GM12878 (cell line): ENCODE measurements around the gene EFNA1. TPM values are rescaled to one million over a fixed set of nuclear protein-coding genes. Genes with fewer than 3 reads are reported as not detected.

ENCODE experiments used
- ATAC-seq: fragments of 200-7000 bp; cut with Tn5 transposase; 3 replicates; pipeline ENCODE4 v1.9.1; 2020; ENCODE audit warnings: mild to moderate bottlenecking, moderate library complexity
- BruUV-seq: library from RNA; stranded (reverse); fragments of 400-500 nt; replicated peaks from 2 replicates; lab custom pipeline; 2021; lab: Mats Ljungman, UMichigan
- CTCF ChIA-PET: fragments of 300-600 bp; sonication (Branson Sonifier 250); formaldehyde crosslinking; extraction: SDS; loops from one replicate; lab custom pipeline; 2021; ENCODE audit warnings: inconsistent platforms; lab: Yijun Ruan, JAX
- POLR2A ChIA-PET: fragments of 350-600 bp; formaldehyde crosslinking; extraction: SDS; loops from one replicate; lab custom pipeline; 2021; ENCODE audit warnings: inconsistent platforms; lab: Charles Lee
- RAD21 ChIA-PET: fragments of 300-600 bp; sonication (Branson Sonifier 250); formaldehyde crosslinking; loops from one replicate; lab custom pipeline; 2023; ENCODE audit warnings: antibody characterized with exemption; ENCODE audit not compliant: unreplicated experiment; lab: Charles Lee
- SMC1A ChIA-PET: fragments of 300-600 bp; sonication (Branson Sonifier 250); formaldehyde crosslinking; loops from one replicate; lab custom pipeline; 2023; ENCODE audit not compliant: unreplicated experiment, uncharacterized antibody; lab: Charles Lee
- DNase-seq: peaks from one replicate; pipeline ENCODE4 v3.0.0-alpha.2; 2011; ENCODE audit warnings: low read depth, low spot score
- FAIRE-seq: peaks from 3 replicates; lab custom pipeline; 2011; peaks lifted over from hg19 to GRCh38; lab: Jason Lieb, UNC
- H2AFZ ChIP-seq: 2 replicates; pipeline ENCODE4 v1.6.0; 2011; ENCODE audit warnings: low read depth, low read length, control low read depth; ENCODE audit not compliant: control insufficient read depth
- H3K27ac ChIP-seq: 2 replicates; pipeline ENCODE4 v1.5.1; 2011; ENCODE audit warnings: control low read depth; ENCODE audit not compliant: control insufficient read depth, insufficient read depth
- H3K27me3 ChIP-seq, 2 experiments: replicated peaks in 1 of 2; 2 replicates each; pipeline versions ENCODE4 v1.6.0 to v1.6.1; 2011; ENCODE audit warnings: low read length in 1 of 2; ENCODE audit not compliant: control insufficient read depth in 2 of 2, insufficient read depth in 2 of 2
- H3K36me3 ChIP-seq, 2 experiments: 2 replicates each; pipeline ENCODE4 v1.5.1; 2011; ENCODE audit warnings: low read length in 1 of 2; ENCODE audit not compliant: control insufficient read depth in 2 of 2, insufficient read depth in 2 of 2
- H3K4me1 ChIP-seq: 2 replicates; pipeline ENCODE4 v1.6.1; 2011; ENCODE audit warnings: mild to moderate bottlenecking, low read length, moderate library complexity, mixed read lengths; ENCODE audit not compliant: control insufficient read depth, insufficient read depth
- H3K4me2 ChIP-seq: 2 replicates; pipeline ENCODE4 v1.6.0; 2011; ENCODE audit warnings: control low read depth; ENCODE audit not compliant: control insufficient read depth, insufficient read depth
- H3K4me3 ChIP-seq: fragments of 200-600 bp; sonication (generic); 2 replicates; pipeline ENCODE4 v1.5.1; 2016
- H3K79me2 ChIP-seq: 2 replicates; pipeline ENCODE4 v1.6.0; 2011; ENCODE audit warnings: low read length; ENCODE audit not compliant: control insufficient read depth, insufficient read depth
- H3K9ac ChIP-seq: 2 replicates; pipeline ENCODE4 v1.8.0; 2011; ENCODE audit warnings: low read length, control low read depth, mixed read lengths; ENCODE audit not compliant: control insufficient read depth, insufficient read depth
- H3K9me3 ChIP-seq: replicated peaks from 3 replicates; pipeline ENCODE4 v1.5.1; 2011; ENCODE audit warnings: mild to moderate bottlenecking, low read length; ENCODE audit not compliant: control insufficient read depth, insufficient read depth
- H4K20me1 ChIP-seq: 2 replicates; pipeline ENCODE4 v1.6.0; 2011; ENCODE audit not compliant: control insufficient read depth, insufficient read depth
- CREM ChIP-seq: IDR thresholded peaks from 2 replicates; pipeline ENCODE4 v1.6.1; 2014; ENCODE audit warnings: antibody characterized with exemption, low read depth
- EED ChIP-seq: sonication (generic); IDR thresholded peaks from 2 replicates; pipeline ENCODE4 v1.6.1; 2016; ENCODE audit warnings: antibody characterized with exemption, low read depth
- EGR1 ChIP-seq, 2 experiments: IDR thresholded peaks; 1 replicate in 1 of 2; 2 replicates in 1 of 2; pipeline ENCODE4 v1.6.1; 2011 to 2012; ENCODE audit warnings: low read depth in 2 of 2, low read length in 2 of 2, borderline replicate concordance in 1 of 2, mild to moderate bottlenecking in 1 of 2, moderate library complexity in 1 of 2
- GATAD2B ChIP-seq: fragments of 450-650 bp; conservative IDR thresholded peaks from 2 replicates; pipeline ENCODE4 v1.6.1; 2017; ENCODE audit warnings: low read depth, mild to moderate bottlenecking, moderate library complexity
- IRF4 ChIP-seq: IDR thresholded peaks from 2 replicates; pipeline ENCODE4 v1.6.1; 2011; ENCODE audit warnings: low read depth, low read length
- POLR2A ChIP-seq: IDR thresholded peaks from 2 replicates; pipeline ENCODE4 v1.6.1; 2011; ENCODE audit warnings: low read depth, mild to moderate bottlenecking, low read length
- RUNX3 ChIP-seq: IDR thresholded peaks from 2 replicates; pipeline ENCODE4 v1.6.1; 2012; ENCODE audit warnings: low read length, inconsistent platforms
- SREBF2 ChIP-seq: IDR thresholded peaks from 2 replicates; pipeline ENCODE4 v1.6.1; 2012; ENCODE audit warnings: mild to moderate bottlenecking, low read length
- STAT1 ChIP-seq: fragments of 450-650 bp; conservative IDR thresholded peaks from 2 replicates; pipeline ENCODE4 v1.6.1; 2014; ENCODE audit warnings: antibody characterized with exemption, mild to moderate bottlenecking
- SUPT20H ChIP-seq: IDR thresholded peaks from 2 replicates; pipeline ENCODE4 v1.6.1; 2011; ENCODE audit warnings: low read depth, mild to moderate bottlenecking, low read length, moderate library complexity, borderline replicate concordance; ENCODE audit not compliant: control insufficient read depth
- TAF1 ChIP-seq: IDR thresholded peaks from 2 replicates; pipeline ENCODE4 v1.6.1; 2011; ENCODE audit warnings: mild to moderate bottlenecking, low read depth, low read length, borderline replicate concordance
- ZBTB40 ChIP-seq: fragments of 450-650 bp; IDR thresholded peaks from 2 replicates; pipeline ENCODE4 v1.6.1; 2016; ENCODE audit warnings: mild to moderate bottlenecking, moderate library complexity, borderline replicate concordance
- WGBS: methylation state at CpG from one replicate; pipeline ENCODE4 v1.1.6; 2016; ENCODE audit warnings: low lambda C conversion rate; ENCODE audit not compliant: insufficient replicate concordance, insufficient coverage; ENCODE audit errors: missing lambda C conversion rate; 5-methylcytosine and 5-hydroxymethylcytosine counted together
- in situ Hi-C: fragments of 300-500 bp; cut with MboI; formaldehyde crosslinking; loops from 9 replicates; pipeline ENCODE4 v1.14.3; 2018; ENCODE audit warnings: mixed read lengths
- intact Hi-C: fragments of 100-400 bp; cut with micrococcal nuclease; formaldehyde crosslinking; loops from one replicate; pipeline ENCODE4 v1.14.2; 2022; ENCODE audit not compliant: unreplicated experiment
- polyA plus RNA-seq, 11 experiments: library from polyadenylated mRNA; depleted of rRNA in 4 of 11; unstranded in 6 of 11; stranded (reverse) in 5 of 11; fragments of >200 nt; fragmentation: Nextera tagmentation in 4 of 11; fragmentation: Illumina TruSeq in 1 of 11; extraction: Ambion mirVana in 4 of 11; extraction: Trizol in 1 of 11; gene quantifications; 1 replicate in 1 of 11; 2 replicates in 10 of 11; pipeline versions ENCODE4 v1.2.1 to v1.2.3, GENCODE V29; 2011 to 2016; ENCODE audit warnings: inconsistent platforms in 2 of 11, missing spikeins in 2 of 11, low read depth in 1 of 11
- total RNA-seq, 4 experiments: library from RNA; depleted of rRNA in 3 of 4; stranded (reverse); fragments of >200 nt in 3 of 4; fragmentation: Illumina TruSeq in 1 of 4; extraction: Trizol in 1 of 4; gene quantifications; 2 replicates each; pipeline versions ENCODE4 v1.2.1 to v1.2.3, GENCODE V29; 2013 to 2021
- TF ChIP-seq, protein P1 (sequence below): fragments of 450-650 bp; IDR thresholded peaks from 2 replicates; pipeline ENCODE4 v1.6.1; 2017; ENCODE audit warnings: mild to moderate bottlenecking, low read depth, inconsistent platforms; ENCODE audit not compliant: poor library complexity, severe bottlenecking
- TF ChIP-seq, protein P2 (sequence below): fragments of 450-650 bp; IDR thresholded peaks from 2 replicates; pipeline ENCODE4 v1.6.1; 2016; ENCODE audit warnings: mild to moderate bottlenecking
- TF ChIP-seq, protein P3 (sequence below): IDR thresholded peaks from 2 replicates; pipeline ENCODE4 v1.6.1; 2012; ENCODE audit warnings: low read length, inconsistent platforms

EFNA1 gene
- total and polyA plus RNA-seq, 10 of the 15 experiments (the other 5 are each of a cell fraction or from before 2014, with no cell fraction given) = 0.13 to 7.5 (median 0.28) TPM; not detected in 5

DNA sequence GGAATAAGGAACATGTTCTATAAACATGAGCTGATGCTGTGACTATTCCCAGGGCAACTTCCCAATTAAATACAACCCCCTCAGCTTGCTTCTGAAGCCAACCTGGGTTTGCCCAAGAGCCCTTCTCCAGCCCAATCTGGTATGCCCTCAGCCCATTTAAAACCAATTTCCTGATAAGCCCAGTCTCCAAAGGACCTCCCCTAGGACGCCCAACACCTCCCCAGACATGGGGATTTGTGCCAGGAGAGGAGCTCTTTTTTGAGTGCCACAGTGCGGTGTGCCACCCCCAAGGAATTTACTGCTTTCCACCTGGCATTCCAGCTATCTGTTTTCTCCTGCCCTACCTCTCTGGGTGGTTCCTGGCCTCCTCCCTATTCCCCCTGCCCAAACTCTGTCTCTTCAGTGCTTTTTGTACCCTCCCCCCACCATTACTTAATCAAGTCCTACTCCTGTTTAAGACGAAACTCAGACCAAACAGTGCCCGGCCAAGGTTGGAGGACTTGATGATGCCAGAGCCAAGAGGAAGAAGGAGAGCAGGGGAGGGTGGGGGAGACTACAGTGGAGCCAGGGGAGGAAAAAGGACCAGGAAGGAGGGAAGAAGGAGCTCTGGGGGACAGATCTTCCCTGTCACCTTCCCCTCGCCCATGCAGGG is 11.4 kb upstream of the EFNA1 start:
- Histone ChIP-seq H3K4me3 (no peak overlapping the region), H3K9me3 (no peaks in the 10 kb centered on the region), H3K27me3 (peaks cover 0 to 2% of the 10 kb centered on the region in 2 experiments; a peak in 1 of 4 replicates), H3K4me1 (peaks cover 5% of the 10 kb centered on the region; the same call in 1 of the 2 replicates), H3K79me2 (no peaks in the 10 kb centered on the region), H3K9ac (no peak overlapping the region), H3K4me2 (no peak overlapping the region), H4K20me1 (no peaks in the 10 kb centered on the region), H2AFZ (no peak overlapping the region), H3K36me3 (no peaks in the 10 kb centered on the region), H3K27ac (no peak overlapping the region)
- FAIRE-seq = no peak
- no TSS peak for BruUV-seq
- intact Hi-C loops (no loop called here), in situ Hi-C loops (no loop called here)
- RAD21 ChIA-PET = interaction anchor here (0.5 kb wide), 1 partner anchor 20 kb away, joined by 3 read pairs; no protein-coding TSS in a partner anchor
- 35% methylated on average over 5 of the region's 5 CpGs for WGBS
- no peak for ATAC-seq
- SMC1A ChIA-PET = interaction anchor here (1.5 kb wide), 1 partner anchor 51 kb away, joined by 6 read pairs; no protein-coding TSS in a partner anchor
- POLR2A ChIA-PET = interaction anchor here (0.5 to 1.6 kb wide), 2 partner anchors 8 to 16 kb away, joined by 3 to 6 read pairs; no protein-coding TSS in a partner anchor
- CTCF ChIA-PET = interaction anchor here (0.8 to 2.9 kb wide), 7 partner anchors 10 to 56 kb away, joined by 3 to 10 read pairs (median 3); partner anchors contain the start of gene KRTCAP2
- no peak for DNase-seq
- TF ChIP-seq, protein P1, sequence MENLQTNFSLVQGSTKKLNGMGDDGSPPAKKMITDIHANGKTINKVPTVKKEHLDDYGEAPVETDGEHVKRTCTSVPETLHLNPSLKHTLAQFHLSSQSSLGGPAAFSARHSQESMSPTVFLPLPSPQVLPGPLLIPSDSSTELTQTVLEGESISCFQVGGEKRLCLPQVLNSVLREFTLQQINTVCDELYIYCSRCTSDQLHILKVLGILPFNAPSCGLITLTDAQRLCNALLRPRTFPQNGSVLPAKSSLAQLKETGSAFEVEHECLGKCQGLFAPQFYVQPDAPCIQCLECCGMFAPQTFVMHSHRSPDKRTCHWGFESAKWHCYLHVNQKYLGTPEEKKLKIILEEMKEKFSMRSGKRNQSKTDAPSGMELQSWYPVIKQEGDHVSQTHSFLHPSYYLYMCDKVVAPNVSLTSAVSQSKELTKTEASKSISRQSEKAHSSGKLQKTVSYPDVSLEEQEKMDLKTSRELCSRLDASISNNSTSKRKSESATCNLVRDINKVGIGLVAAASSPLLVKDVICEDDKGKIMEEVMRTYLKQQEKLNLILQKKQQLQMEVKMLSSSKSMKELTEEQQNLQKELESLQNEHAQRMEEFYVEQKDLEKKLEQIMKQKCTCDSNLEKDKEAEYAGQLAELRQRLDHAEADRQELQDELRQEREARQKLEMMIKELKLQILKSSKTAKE = no peak
- TF ChIP-seq EED (no peak), TAF1 (no peak), EGR1 (IDR thresholded peaks at IDR 0.05; ENCODE audit: borderline replicate concordance in 1 of 2, low read depth in 2 of 2, low read length in 2 of 2) (no peak), GATAD2B (no peak), SUPT20H (no peak), ZBTB40 (no peak), IRF4 (no peak), STAT1 (no peak), RUNX3 (no peak), CREM (no peak), POLR2A (no peak), SREBF2 (no peak)
- TF ChIP-seq, protein P2, sequence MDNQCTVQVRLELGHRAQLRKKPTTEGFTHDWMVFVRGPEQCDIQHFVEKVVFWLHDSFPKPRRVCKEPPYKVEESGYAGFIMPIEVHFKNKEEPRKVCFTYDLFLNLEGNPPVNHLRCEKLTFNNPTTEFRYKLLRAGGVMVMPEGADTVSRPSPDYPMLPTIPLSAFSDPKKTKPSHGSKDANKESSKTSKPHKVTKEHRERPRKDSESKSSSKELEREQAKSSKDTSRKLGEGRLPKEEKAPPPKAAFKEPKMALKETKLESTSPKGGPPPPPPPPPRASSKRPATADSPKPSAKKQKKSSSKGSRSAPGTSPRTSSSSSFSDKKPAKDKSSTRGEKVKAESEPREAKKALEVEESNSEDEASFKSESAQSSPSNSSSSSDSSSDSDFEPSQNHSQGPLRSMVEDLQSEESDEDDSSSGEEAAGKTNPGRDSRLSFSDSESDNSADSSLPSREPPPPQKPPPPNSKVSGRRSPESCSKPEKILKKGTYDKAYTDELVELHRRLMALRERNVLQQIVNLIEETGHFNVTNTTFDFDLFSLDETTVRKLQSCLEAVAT = no peak
- TF ChIP-seq, protein P3, sequence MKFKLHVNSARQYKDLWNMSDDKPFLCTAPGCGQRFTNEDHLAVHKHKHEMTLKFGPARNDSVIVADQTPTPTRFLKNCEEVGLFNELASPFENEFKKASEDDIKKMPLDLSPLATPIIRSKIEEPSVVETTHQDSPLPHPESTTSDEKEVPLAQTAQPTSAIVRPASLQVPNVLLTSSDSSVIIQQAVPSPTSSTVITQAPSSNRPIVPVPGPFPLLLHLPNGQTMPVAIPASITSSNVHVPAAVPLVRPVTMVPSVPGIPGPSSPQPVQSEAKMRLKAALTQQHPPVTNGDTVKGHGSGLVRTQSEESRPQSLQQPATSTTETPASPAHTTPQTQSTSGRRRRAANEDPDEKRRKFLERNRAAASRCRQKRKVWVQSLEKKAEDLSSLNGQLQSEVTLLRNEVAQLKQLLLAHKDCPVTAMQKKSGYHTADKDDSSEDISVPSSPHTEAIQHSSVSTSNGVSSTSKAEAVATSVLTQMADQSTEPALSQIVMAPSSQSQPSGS = no peak
